NCI-H146 (cell line): ENCODE data around the gene SLC22A9.

Experiments used
- DNase-seq: peaks from one replicate; lab custom pipeline; 2025; lab: John Stamatoyannopoulos, UW

The SLC22A9 gene

GRCh38 chr11:63445118-63445517 lies 75.5 kb downstream of the SLC22A9 start:
- DNase-seq: no peak

- DNase-seq: no peak
Observed at GRCh38 chr11:63445720-63446119, 76.1 kb downstream of the SLC22A9 start.

DNA sequence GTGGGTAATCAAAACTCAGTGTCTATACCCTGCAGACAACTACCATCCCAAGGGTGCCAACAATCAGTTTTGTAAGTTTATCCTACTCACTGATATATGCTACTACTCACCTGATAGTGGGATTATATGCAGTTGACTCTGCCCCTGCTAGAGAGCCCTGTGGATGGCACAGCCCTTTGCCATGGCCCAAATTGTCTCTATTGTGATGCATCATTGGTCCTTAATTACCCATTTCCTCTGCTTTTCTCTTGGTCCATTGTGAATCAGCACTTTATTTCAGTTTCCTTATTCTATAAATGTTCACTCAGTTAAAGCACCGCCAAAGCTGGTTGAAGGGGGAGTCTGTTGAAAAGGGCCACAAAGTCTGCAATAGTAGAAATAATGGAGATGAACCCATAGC lies 79.1 kb downstream of the SLC22A9 start:
- DNase-seq: no peak

GRCh38 chr11:63459586-63459985 lies 90.0 kb downstream of the SLC22A9 start:
- no peak for DNase-seq
